NOMO-1 treated with dmso at 0.1 percent for 144 hours (cell line): ENCODE results near the gene FAHD1.

ENCODE experiments used
- DNase-seq: peaks from one replicate; lab custom pipeline; 2025; ENCODE audit not compliant: unreplicated experiment; lab: John Stamatoyannopoulos, UW

FAHD1 gene

GRCh38 chr16:1816396-1817275 is 10.4 kb upstream of the FAHD1 start:
- no peak for DNase-seq

DNA sequence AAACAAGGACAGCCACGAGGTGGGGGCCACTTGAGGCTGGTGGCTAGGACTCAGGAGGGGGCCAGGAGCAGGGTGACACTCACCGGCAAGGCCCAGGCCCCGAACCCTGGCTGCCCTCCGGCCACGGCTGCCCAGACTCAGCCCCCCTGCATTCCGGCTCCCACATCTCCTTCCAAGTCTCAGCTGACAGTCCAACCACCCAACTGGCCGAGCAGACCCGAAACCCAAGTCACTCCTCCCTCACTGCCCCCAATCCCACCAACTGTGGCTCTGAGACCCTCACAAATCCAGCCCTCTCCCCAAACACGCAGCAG is 9.8 kb upstream of the FAHD1 start:
- DNase-seq = no peak

DNA sequence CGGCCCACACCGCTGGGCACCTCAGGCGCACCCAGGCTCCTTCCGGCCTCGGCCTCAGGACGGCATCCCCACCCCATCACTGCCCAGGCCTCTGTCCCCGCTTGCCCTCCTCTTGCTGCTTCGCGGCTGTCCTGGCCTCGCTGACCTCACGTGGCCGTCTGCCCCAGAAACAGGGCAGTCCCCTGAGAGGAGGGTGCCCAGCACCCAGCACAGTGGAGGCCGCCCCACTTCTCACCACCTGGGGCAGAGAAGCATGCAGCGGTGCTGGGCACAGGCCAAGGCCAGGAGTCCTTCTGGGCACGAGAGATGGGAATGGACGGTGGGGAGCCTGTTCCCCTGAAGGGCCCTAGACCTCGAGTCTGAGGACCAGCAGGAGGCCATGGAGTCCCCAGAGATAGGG is 9.3 kb upstream of the FAHD1 start:
- no peak for DNase-seq

GRCh38 chr16:1818204-1818872 is 8.7 kb upstream of the FAHD1 start:
- no peak for DNase-seq

GRCh38 chr16:1818873-1819525 is 8.0 kb upstream of the FAHD1 start:
- no peak for DNase-seq

DNA sequence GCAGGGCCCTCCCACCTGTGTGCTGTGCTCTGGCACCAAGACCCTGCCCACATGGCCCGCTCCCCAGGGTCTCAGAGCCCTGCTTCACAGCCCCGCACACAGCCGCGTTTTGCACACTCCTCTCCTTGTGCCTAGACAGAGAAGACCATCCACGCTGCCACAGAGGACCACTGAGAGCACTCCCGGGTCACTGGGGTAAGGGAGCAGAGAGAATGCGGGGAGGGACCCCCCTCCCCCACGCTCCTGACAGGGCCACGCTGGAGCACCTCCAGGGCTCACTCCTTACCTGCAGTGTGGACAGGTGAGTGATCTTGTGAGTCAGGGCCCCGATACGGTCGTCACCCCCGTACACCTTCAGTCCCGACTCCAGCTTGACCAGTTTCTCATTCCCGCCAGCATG is 7.4 kb upstream of the FAHD1 start:
- DNase-seq = no peak

- DNase-seq = no peak
Observed at GRCh38 chr16:1820096-1820945, 6.7 kb upstream of the FAHD1 start.

DNA sequence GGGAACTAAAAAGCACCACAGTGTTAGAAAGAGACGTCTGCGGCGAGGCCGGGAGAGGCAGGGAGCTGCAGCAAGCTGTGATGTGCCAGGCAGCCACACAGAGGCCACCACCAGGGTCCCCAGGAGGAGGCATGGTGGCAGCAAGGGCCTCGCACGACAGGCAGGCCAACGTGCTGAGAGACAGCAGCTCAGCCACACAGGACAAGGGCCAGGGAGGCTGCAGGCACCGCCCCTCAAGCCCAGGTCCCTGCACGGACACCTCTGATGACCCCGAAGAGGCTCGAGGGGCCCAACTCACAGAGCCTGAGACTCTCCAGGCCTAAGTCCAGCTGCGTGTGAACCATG is 6.1 kb upstream of the FAHD1 start:
- no peak for DNase-seq

DNA sequence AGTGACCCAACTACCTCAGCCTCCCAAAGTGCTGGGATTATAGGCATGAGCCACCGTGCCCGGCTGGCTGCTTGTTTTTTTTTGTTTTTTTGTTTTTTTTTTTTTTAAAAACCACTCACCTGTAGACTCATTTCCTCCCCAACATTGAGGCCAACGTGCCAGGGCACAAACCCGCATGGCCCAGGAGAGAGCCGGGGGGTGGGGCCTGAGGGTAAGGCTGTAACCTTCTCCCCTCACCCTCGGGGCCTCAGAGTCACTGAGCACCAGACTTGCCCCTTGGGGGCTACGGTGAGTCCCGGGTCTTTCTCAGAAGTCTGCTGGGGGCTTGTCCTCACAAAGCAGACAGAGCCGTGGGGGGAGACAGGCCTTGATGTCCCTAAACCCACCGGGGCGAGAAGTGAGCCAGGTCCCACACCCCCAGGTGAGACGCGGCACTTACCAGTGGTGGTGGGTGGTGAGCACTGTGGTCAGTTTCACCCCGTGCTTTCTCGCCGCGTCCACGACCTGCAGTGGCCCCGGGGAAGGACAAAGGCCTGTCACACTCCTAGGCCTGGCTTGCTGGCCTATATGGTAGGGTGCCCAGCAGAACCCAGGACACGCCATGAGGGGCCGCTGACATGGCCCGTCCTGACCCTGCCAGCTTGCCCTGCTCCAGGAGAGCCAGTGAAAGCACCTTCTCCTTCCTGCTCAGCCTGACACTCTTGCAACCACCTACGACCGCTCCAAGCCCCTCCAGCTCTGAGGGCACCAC is 5.0 kb upstream of the FAHD1 start:
- DNase-seq = no peak

- no peak for DNase-seq
Observed at GRCh38 chr16:1822801-1823200, 4.2 kb upstream of the FAHD1 start.

DNA sequence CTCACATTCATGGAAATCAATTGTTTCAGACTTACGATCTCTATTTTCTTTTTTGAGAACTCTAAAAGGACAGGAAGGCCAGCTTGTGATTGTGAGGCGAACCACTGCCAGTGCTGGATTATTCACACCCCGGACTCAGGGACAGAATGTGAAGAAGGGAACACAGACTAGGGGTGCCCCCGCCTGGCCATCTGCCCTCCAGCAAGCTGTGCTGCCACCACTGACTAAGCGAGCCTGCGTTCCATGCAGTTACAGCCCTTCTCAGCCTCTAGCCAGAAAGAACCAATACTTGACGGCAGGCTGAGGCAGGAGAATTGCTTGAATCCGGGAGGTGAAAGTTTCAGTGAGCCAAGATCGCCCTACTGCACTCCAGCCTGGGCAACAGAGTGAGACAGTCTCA is 3.2 kb upstream of the FAHD1 start:
- DNase-seq = no peak

DNA sequence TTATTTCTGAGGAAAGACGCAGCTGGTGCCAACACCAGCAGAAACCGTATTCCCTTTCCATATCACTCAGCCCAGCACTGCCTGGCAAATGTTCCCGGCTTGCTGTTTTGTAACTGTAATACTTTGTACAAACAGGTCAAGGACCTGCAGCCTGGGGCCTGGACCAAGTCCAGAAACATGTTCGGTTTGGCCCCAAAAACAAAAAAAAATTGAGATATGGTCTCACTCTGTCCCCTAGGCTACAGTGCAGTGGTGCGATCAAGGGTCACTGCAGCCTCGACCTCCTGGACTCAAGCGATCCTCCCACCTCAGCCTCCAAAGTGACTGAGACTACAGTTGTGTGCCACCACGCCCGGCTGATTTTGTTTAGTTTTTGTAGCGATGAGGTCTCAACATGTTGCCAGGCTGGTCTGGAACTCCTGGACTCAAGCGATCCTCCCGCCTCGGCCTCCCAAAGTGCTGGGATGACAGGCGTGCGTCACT is 1.6 kb upstream of the FAHD1 start:
- DNase-seq = no peak

- no peak for DNase-seq
Observed at GRCh38 chr16:1825864-1826690, 929 bp upstream of the FAHD1 start.

DNA sequence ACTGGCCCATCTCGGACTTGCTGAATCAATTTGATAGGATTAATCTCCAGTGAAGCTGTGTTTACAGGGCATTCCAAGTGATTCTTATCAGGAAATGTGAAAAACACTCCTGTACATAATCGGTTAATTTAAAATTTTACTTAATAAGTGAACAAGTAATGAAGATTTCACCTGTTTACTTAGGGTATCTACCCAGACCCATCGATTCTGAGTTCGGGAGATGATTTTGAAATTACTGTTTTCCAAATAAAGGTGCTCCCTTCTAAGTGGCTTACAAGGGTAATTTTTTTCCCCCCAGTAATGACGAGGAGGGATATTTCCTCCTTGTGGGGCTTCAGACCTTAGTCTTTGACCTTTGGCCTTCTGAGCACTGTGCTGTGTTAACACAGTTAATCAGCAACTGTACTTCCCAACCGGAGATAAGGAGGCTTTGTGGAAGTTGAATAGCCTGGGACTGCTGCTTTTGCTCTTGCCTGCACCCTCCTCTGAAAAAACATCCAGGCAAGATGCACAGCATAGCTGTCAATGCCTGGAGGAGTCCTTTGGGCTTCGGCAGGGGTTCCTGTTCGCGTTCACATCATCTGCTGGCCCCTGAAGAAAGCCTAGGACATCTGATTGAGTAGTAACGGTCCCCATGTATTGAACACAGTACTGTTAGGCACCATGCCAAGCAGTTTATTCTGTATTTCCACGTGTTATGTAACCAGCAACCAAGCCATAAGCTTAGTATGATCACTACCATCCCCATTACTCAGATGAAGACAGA is 1.8 kb downstream of the FAHD1 start:
- DNase-seq = no peak

GRCh38 chr16:1830213-1830612 is 3.2 kb downstream of the FAHD1 start:
- DNase-seq = no peak

DNA sequence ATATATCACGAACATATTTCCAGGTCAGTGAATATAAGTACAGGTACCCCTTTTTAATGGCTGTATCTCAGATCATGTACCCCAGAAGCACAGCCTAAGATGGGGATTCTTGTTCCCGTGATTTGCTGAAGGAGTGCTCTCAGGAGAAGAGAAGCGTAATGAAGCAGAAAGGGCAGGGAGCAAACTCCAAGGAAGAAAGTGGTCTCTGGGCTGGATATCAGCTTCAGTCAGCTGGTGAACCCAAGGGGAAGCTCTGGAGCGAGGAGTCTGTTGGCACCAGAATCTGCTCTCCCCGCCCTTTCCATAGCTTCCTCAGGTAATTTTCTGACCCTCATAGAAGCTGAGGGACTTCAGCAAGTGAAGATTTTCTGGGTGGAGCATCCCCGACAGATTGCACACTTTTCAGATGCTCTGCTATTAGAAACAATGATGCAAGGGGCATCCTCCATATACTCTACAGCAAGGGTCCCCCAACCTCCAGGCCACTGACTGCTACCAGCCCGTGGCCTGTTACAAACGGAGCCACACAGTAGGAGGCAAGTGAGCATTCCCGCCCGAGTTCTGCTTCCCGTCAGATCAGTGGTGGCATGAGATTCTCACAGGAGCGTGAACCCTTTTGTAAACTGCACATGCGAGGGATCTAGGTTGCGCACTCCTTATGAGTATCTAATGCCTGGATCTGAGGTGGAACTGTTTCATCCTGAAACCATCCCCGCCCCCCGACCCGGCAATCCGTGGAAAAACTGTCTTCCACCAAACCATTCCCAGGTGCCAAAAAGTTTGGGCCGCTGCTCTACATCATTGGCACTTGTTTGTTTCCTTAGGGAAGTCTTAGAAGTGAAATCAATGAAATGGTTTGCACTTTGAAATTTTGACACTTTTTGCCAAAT is 4.4 kb downstream of the FAHD1 start:
- DNase-seq = no peak

- no peak for DNase-seq
Observed at GRCh38 chr16:1832838-1833454, 5.9 kb downstream of the FAHD1 start.

- no peak for DNase-seq
Observed at GRCh38 chr16:1834096-1834495, 7.1 kb downstream of the FAHD1 start.
